ENCODE data around the gene DISP2.
A peak's percentile ranks its signal among the peaks of the same experiment; 100 is the strongest.

DISP2 gene, protein sequence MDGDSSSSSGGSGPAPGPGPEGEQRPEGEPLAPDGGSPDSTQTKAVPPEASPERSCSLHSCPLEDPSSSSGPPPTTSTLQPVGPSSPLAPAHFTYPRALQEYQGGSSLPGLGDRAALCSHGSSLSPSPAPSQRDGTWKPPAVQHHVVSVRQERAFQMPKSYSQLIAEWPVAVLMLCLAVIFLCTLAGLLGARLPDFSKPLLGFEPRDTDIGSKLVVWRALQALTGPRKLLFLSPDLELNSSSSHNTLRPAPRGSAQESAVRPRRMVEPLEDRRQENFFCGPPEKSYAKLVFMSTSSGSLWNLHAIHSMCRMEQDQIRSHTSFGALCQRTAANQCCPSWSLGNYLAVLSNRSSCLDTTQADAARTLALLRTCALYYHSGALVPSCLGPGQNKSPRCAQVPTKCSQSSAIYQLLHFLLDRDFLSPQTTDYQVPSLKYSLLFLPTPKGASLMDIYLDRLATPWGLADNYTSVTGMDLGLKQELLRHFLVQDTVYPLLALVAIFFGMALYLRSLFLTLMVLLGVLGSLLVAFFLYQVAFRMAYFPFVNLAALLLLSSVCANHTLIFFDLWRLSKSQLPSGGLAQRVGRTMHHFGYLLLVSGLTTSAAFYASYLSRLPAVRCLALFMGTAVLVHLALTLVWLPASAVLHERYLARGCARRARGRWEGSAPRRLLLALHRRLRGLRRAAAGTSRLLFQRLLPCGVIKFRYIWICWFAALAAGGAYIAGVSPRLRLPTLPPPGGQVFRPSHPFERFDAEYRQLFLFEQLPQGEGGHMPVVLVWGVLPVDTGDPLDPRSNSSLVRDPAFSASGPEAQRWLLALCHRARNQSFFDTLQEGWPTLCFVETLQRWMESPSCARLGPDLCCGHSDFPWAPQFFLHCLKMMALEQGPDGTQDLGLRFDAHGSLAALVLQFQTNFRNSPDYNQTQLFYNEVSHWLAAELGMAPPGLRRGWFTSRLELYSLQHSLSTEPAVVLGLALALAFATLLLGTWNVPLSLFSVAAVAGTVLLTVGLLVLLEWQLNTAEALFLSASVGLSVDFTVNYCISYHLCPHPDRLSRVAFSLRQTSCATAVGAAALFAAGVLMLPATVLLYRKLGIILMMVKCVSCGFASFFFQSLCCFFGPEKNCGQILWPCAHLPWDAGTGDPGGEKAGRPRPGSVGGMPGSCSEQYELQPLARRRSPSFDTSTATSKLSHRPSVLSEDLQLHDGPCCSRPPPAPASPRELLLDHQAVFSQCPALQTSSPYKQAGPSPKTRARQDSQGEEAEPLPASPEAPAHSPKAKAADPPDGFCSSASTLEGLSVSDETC (N-terminal part only)

DNA sequence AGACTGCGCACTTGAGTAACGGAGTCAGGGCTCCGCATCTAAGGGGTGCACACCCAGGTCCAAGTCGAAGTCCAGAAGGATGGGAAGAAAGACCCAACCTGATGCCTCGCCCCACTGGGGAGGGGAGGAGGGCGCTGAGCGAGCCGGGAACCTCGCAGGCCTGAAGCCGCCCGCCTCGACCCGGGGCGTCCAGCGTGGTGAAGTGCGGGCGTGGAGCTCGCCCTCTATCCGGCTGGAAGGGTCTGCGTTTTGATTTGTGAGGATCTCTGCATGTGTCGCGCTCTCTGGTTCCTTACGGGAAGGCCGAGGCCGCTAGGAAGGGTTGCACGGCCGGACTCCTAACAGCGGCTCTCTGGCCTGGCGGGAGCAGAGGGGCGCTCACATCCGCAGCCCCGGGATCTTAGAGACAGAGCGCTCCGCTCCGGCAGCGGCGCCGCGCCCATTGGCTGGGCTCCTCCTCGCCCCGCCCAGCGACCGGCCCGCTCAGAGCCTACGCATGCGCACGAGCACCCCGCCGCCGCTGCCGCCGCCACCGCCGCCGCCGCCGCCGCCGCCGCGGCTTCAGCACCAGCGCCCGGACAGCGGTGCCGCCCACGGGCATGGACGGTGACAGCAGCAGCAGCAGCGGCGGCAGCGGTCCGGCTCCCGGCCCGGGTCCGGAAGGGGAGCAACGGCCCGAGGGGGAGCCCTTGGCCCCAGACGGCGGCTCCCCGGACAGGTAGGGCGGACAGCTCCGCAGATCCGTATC lies at the start of gene DISP2:
TSS of gene DISP2 (plus strand) at position 497 of the 748 bp plus-strand sequence. CDS start at position 600, 103 bp downstream.
- DNase-seq (ENCODE audit: low read depth), result no peak
- peak within 1 kb of the TSS; percentile 54 for H3K4me3 ChIP-seq (ENCODE audit: low read length)
- TF ChIP-seq, protein P1, sequence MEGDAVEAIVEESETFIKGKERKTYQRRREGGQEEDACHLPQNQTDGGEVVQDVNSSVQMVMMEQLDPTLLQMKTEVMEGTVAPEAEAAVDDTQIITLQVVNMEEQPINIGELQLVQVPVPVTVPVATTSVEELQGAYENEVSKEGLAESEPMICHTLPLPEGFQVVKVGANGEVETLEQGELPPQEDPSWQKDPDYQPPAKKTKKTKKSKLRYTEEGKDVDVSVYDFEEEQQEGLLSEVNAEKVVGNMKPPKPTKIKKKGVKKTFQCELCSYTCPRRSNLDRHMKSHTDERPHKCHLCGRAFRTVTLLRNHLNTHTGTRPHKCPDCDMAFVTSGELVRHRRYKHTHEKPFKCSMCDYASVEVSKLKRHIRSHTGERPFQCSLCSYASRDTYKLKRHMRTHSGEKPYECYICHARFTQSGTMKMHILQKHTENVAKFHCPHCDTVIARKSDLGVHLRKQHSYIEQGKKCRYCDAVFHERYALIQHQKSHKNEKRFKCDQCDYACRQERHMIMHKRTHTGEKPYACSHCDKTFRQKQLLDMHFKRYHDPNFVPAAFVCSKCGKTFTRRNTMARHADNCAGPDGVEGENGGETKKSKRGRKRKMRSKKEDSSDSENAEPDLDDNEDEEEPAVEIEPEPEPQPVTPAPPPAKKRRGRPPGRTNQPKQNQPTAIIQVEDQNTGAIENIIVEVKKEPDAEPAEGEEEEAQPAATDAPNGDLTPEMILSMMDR (conservative IDR thresholded peaks at IDR 0.05; ENCODE audit: low read depth, low read length), result no peak

GRCh38 chr15:40309344-40309862 lies 48.6 kb upstream of the DISP2 start:
- TF ChIP-seq, protein P1 (conservative IDR thresholded peaks at IDR 0.05; ENCODE audit: low read depth, low read length), result no peak
- no peak overlapping the region for H3K4me3 ChIP-seq (ENCODE audit: low read length)
- no peak for DNase-seq (ENCODE audit: low read depth)

GRCh38 chr15:40310001-40310959 lies 47.7 kb upstream of the DISP2 start:
- H3K4me3 ChIP-seq (ENCODE audit: low read length), result no peak overlapping the region
- no peak for DNase-seq (ENCODE audit: low read depth)
- TF ChIP-seq, protein P1 (conservative IDR thresholded peaks at IDR 0.05; ENCODE audit: low read depth, low read length), result peak; percentile 83

DNA sequence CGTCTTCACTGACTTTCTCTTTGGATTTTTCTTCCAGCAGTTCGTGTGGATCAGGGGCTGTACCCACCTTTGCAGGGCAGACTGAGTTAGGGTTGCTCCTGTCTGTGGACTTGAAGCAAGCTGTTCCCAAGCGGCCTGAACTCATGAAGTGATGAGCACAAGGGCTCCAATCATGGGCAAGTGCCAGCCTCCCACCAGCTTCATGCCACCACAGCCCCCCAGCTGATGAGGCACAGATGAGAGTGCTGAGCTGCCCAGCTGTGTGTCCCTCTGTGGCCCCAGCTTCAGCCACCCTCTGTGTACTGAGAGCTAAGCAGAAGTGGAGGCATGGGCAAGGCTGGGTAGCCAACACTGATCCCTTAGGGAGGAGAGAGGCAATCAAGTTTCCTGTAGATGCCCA lies 47.0 kb upstream of the DISP2 start:
- DNase-seq (ENCODE audit: low read depth), result no peak

DNA sequence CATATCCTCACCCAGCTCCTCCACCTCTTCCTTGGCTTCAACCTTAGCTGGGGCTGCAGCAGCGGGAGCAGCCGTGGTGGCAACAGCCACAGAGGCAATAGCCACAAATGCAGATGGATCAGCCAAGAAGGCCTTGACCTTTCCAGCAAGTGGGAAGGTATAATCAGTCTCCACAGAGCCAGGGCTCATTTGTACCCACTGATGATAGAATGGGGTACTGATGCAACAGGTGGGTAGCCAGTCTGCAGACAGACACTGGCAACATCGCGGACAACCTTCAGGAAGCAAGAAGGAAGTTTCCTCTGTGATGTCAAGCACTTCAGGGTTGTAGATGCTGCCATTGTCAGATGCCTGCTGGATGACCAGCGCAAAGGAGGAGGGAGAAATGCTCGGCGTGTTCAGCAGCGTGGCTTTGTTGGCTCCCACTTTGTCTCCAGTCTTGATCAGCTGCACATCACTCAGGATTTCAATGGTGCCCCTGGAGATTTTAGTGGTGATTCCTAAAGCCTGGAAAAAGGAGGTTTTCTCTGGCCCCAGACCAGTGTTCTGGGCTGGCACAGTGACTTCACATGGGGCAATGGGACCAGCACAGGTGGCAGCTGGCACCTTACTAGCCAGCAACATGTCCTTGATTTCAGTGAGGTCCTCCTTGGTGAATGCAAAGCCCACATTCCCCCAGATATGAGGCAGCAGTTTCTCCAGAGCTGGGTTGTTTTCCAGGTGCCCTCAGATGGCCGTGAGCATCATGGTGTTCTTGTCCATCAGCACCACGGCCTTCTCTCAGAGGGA lies 45.5 kb upstream of the DISP2 start:
- TF ChIP-seq, protein P1 (conservative IDR thresholded peaks at IDR 0.05; ENCODE audit: low read depth, low read length), result no peak
- DNase-seq (ENCODE audit: low read depth), result no peak
- H3K4me3 ChIP-seq (ENCODE audit: low read length), result no peak overlapping the region

More for the DNA sequence above, 47.0 kb upstream of the DISP2 start:
- TF ChIP-seq, protein P1 (conservative IDR thresholded peaks at IDR 0.05; ENCODE audit: low read depth, low read length), result no peak
- H3K4me3 ChIP-seq (ENCODE audit: low read length), result no peak overlapping the region
